Measurements from ENCODE around the gene NEUROG3. TPM values are rescaled to one million over a fixed set of nuclear protein-coding genes. Genes with fewer than 3 reads are reported as not detected.

Gene NEUROG3
- total and polyA plus RNA-seq, 2 of the 8 experiments (the other 6 are each of a cell fraction or from before 2014, with no cell fraction given) = 0.45 TPM; not detected in 1

- H3K27me3 ChIP-seq (replicated peaks in 1 of 4; ENCODE audit: control insufficient read depth in 3 of 4, extremely low read depth in 1 of 4, insufficient read depth in 3 of 4, low read length in 3 of 4) = no peaks in the 10 kb centered on the region
- H2AK5ac ChIP-seq (ENCODE audit: low read depth, low read length) = no peak overlapping the region
- H4K91ac ChIP-seq (replicated peaks; ENCODE audit: insufficient read length, low read length) = no peak overlapping the region
- no peak overlapping the region for H3K18ac ChIP-seq (ENCODE audit: extremely low read depth, low read length)
- H3K9ac ChIP-seq (replicated peaks in 1 of 4; ENCODE audit: extremely low read depth in 1 of 4, low read depth in 3 of 4, low read length in 3 of 4) = no peak overlapping the region
- no peaks in the 10 kb centered on the region for H3K36me3 ChIP-seq (ENCODE audit: control insufficient read depth in 2 of 4, insufficient read depth in 4 of 4, low read length in 3 of 4)
- no peak overlapping the region for H2BK12ac ChIP-seq (ENCODE audit: low read depth, low read length)
- H4K20me1 ChIP-seq (replicated peaks in 1 of 2; ENCODE audit: control insufficient read depth in 1 of 2, insufficient read depth in 2 of 2, low read length in 2 of 2) = no peaks in the 10 kb centered on the region
- H2BK120ac ChIP-seq (replicated peaks; ENCODE audit: low read depth, low read length) = no peak overlapping the region
- no peak overlapping the region for H4K5ac ChIP-seq (ENCODE audit: insufficient read length, low read depth, low read length)
- H3K4me2 ChIP-seq (ENCODE audit: insufficient read depth in 1 of 2, low read depth in 2 of 2, low read length in 2 of 2) = no peak overlapping the region
- no peak overlapping the region for H2BK20ac ChIP-seq (ENCODE audit: low read length)
- H3K4me1 ChIP-seq (replicated peaks in 1 of 4; ENCODE audit: control insufficient read depth in 3 of 4, insufficient read depth in 4 of 4, low read length in 3 of 4) = peaks cover 0 to 3% (median 0%) of the 10 kb centered on the region in 4 experiments; a peak in 1 of 7 replicates
- H3K79me2 ChIP-seq (ENCODE audit: control insufficient read depth in 1 of 2, insufficient read depth in 2 of 2, low read length in 2 of 2) = 0 out of 4 replicates have a peak, but pooled peaks cover 0 to 3% of the 10 kb centered on the region in 2 experiments
- no peaks in the 10 kb centered on the region for H3K79me1 ChIP-seq (ENCODE audit: low read depth, low read length)
- ChIA-PET CTCF (ENCODE audit: partially characterized antibody) (interaction anchor here (0.7 to 47.4 kb wide), 4 partner anchors 26 to 365 kb away, joined by 3 to 578 read pairs (median 17); no protein-coding TSS in a partner anchor), POLR2A (ENCODE audit: partially characterized antibody) (no interaction called here)
- H3K4me3 ChIP-seq (ENCODE audit: extremely low read depth in 1 of 4, insufficient read depth in 2 of 4, low read depth in 3 of 4, low read length in 4 of 4) = no peak overlapping the region
- no peak overlapping the region for H4K8ac ChIP-seq (ENCODE audit: extremely low read depth, insufficient read depth, low read length)
- no peak for DNase-seq (ENCODE audit: low read depth in 1 of 2, low spot score in 2 of 2)
- peaks cover 16 to 18% of the 10 kb centered on the region in 2 experiments; a peak in 3 of 4 replicates for H3K9me3 ChIP-seq (ENCODE audit: insufficient read depth in 2 of 2, low read depth in 1 of 2, low read length in 1 of 2)
- H2AFZ ChIP-seq (ENCODE audit: low read length) = no peak overlapping the region
- no peak overlapping the region for H3K4ac ChIP-seq (replicated peaks; ENCODE audit: insufficient read length, low read depth, low read length)
- no peak overlapping the region for H3K56ac ChIP-seq (replicated peaks; ENCODE audit: insufficient read length, low read depth, low read length)
- no peak overlapping the region for H3K27ac ChIP-seq (ENCODE audit: low read depth, low read length)
- no peak overlapping the region for H2BK15ac ChIP-seq (ENCODE audit: low read length)
- H3K23ac ChIP-seq (ENCODE audit: insufficient read length) = no peak overlapping the region
- FAIRE-seq = no peak
- no peaks in the 10 kb centered on the region; the same call in 1 of the 2 replicates for H3K23me2 ChIP-seq (ENCODE audit: low read depth, low read length)
- no peak overlapping the region for H3K14ac ChIP-seq (ENCODE audit: insufficient read length)
- no peak overlapping the region for H2BK5ac ChIP-seq (ENCODE audit: low read depth, low read length)
- TF ChIP-seq KDM5A (IDR thresholded peaks at IDR 0.05; ENCODE audit: low read length) = no peak
- TF ChIP-seq, protein P1, sequence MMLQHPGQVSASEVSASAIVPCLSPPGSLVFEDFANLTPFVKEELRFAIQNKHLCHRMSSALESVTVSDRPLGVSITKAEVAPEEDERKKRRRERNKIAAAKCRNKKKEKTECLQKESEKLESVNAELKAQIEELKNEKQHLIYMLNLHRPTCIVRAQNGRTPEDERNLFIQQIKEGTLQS (IDR thresholded peaks at IDR 0.05; ENCODE audit: insufficient read depth, low read depth, low read length) = no peak
- no peak for TF ChIP-seq SIX5 (IDR thresholded peaks at IDR 0.05; ENCODE audit: low read depth, low read length)
- TF ChIP-seq POLR2A (IDR thresholded peaks at IDR 0.05; ENCODE audit: control extremely low read depth in 1 of 2, low read depth in 2 of 2, low read length in 2 of 2) = no peak
- TF ChIP-seq CBX5 (IDR thresholded peaks at IDR 0.05; ENCODE audit: low read depth, low read length) = no peak
- TF ChIP-seq RXRA (IDR thresholded peaks at IDR 0.05; ENCODE audit: insufficient read depth, low read depth, low read length) = no peak
- TF ChIP-seq POU5F1 (IDR thresholded peaks at IDR 0.05; ENCODE audit: low read depth, low read length) = no peak
- no peak for TF ChIP-seq SAP30 (IDR thresholded peaks at IDR 0.05; ENCODE audit: insufficient read depth, insufficient replicate concordance, low read length)
- TF ChIP-seq RAD21 (IDR thresholded peaks at IDR 0.05 in 1 of 2, conservative IDR thresholded peaks at IDR 0.05 in 1 of 2; ENCODE audit: low read depth in 2 of 2, low read length in 2 of 2) = no peak
- no peak for TF ChIP-seq GTF2F1 (IDR thresholded peaks at IDR 0.05; ENCODE audit: borderline replicate concordance, low read depth, low read length)
- no peak for TF ChIP-seq SUZ12 (IDR thresholded peaks at IDR 0.05; ENCODE audit: low read length)
- no peak for TF ChIP-seq RNF2 (IDR thresholded peaks at IDR 0.05; ENCODE audit: borderline replicate concordance, low read depth, low read length, missing control alignments, poor library complexity, severe bottlenecking)
- no peak for TF ChIP-seq TEAD4 (IDR thresholded peaks at IDR 0.05; ENCODE audit: low read depth, low read length)
- TF ChIP-seq CEBPB (IDR thresholded peaks at IDR 0.05; ENCODE audit: low read depth, low read length) = no peak
- no peak for TF ChIP-seq BRCA1 (IDR thresholded peaks at IDR 0.05; ENCODE audit: low read depth, low read length)
These were observed 23.3 kb downstream of the NEUROG3 start for GRCh38 chr10:69549959-69550358.
